PC-9 (cell line): ENCODE data around the gene GPR78. TPM values are rescaled to one million over a fixed set of nuclear protein-coding genes. Genes with fewer than 3 reads are reported as not detected.

ENCODE experiments used
- BruUV-seq: library from RNA; stranded (reverse); fragments of 400-500 nt; replicated peaks from 2 replicates; lab custom pipeline; 2021; lab: Mats Ljungman, UMichigan
- CTCF ChIA-PET: fragments of 300-600 bp; sonication (Branson Sonifier 250); formaldehyde crosslinking; loops from one replicate; lab custom pipeline; 2022; ENCODE audit warnings: antibody characterized with exemption; lab: Charles Lee
- POLR2A ChIA-PET: fragments of 300-600 bp; sonication (Branson Sonifier 250); formaldehyde crosslinking; loops from one replicate; lab custom pipeline; 2022; ENCODE audit warnings: antibody characterized with exemption; ENCODE audit not compliant: unreplicated experiment; lab: Charles Lee
- DNase-seq, 2 experiments: peaks; one replicate each; pipeline versions ENCODE4 v3.0.0 to v3.0.0-alpha.2; 2015 to 2022; ENCODE audit warnings: mixed read lengths in 1 of 2
- H2AFZ ChIP-seq: fragments of 200-600 bp; sonication (generic); 2 replicates; pipeline ENCODE4 v1.8.1; 2017; ENCODE audit warnings: antibody characterized with exemption
- H3F3A ChIP-seq: fragments of 200-600 bp; sonication (generic); 2 replicates; pipeline ENCODE4 v1.8.1; 2017; ENCODE audit warnings: antibody characterized with exemption, mild to moderate bottlenecking, low read depth; ENCODE audit not compliant: insufficient read depth
- H3K27ac ChIP-seq: fragments of 200-600 bp; sonication (generic); 2 replicates; pipeline ENCODE4 v1.6.1; 2016; ENCODE audit warnings: mixed run types
- H3K27me3 ChIP-seq: fragments of 200-600 bp; sonication (generic); 2 replicates; pipeline ENCODE4 v1.6.1; 2016; ENCODE audit warnings: low read depth, mixed run types; ENCODE audit not compliant: insufficient read depth
- H3K36me3 ChIP-seq: fragments of 200-600 bp; sonication (generic); 2 replicates; pipeline ENCODE4 v1.6.1; 2016; ENCODE audit warnings: low read depth, mixed run types
- H3K4me1 ChIP-seq: fragments of 200-600 bp; sonication (generic); replicated peaks from 2 replicates; pipeline ENCODE4 v1.6.1; 2016; ENCODE audit warnings: mixed run types; ENCODE audit not compliant: insufficient read depth
- H3K4me2 ChIP-seq: fragments of 200-600 bp; sonication (generic); 2 replicates; pipeline ENCODE4 v1.6.1; 2017; ENCODE audit warnings: mixed run types
- H3K4me3 ChIP-seq: fragments of 200-600 bp; sonication (generic); 2 replicates; pipeline ENCODE4 v1.6.1; 2016; ENCODE audit warnings: mixed run types
- H3K79me2 ChIP-seq: fragments of 200-600 bp; sonication (generic); 2 replicates; pipeline ENCODE4 v1.6.1; 2017; ENCODE audit warnings: low read depth, mixed run types
- H3K9me2 ChIP-seq: fragments of 200-600 bp; sonication (generic); 2 replicates; pipeline ENCODE4 v1.8.1; 2017; ENCODE audit warnings: mild to moderate bottlenecking; ENCODE audit not compliant: insufficient read depth
- H3K9me3 ChIP-seq: fragments of 200-600 bp; sonication (generic); 2 replicates; pipeline ENCODE4 v1.8.1; 2016; ENCODE audit warnings: low read depth; ENCODE audit not compliant: insufficient read depth
- H4K20me1 ChIP-seq: fragments of 200-600 bp; sonication (generic); 2 replicates; pipeline ENCODE4 v1.8.1; 2017; ENCODE audit not compliant: insufficient read depth
- CTCF ChIP-seq: fragments of 200-600 bp; sonication (generic); conservative IDR thresholded peaks from 2 replicates; pipeline ENCODE4 v1.6.1; 2017; ENCODE audit warnings: mixed run types, antibody characterized with exemption, mild to moderate bottlenecking, moderate library complexity
- EZH2 ChIP-seq: fragments of 200-600 bp; sonication (generic); IDR thresholded peaks from 2 replicates; pipeline ENCODE4 v1.8.0; 2017; ENCODE audit warnings: antibody characterized with exemption, low read depth
- intact Hi-C: fragments of 100-400 bp; cut with micrococcal nuclease; formaldehyde crosslinking; loops from one replicate; pipeline ENCODE4 v1.10.0; 2022; ENCODE audit not compliant: unreplicated experiment
- total RNA-seq: library from RNA; stranded (reverse); gene quantifications from 2 replicates; pipeline ENCODE4 v1.2.3, GENCODE V29; 2021

Gene GPR78
- total RNA-seq, 1 experiment from 2014 or later: 56.6 TPM

- intact Hi-C loops: loop anchor here (2.0 kb wide), 1 partner anchor 15 kb away; no protein-coding TSS in a partner anchor
- H4K20me1 ChIP-seq: no peaks in the 10 kb centered on the region
- peak overlapping the region; percentile 95 for H3K27ac ChIP-seq
- no peak overlapping the region for H2AFZ ChIP-seq
- H3K4me3 ChIP-seq: peak overlapping the region; percentile 69; the same call in 1 of the 2 replicates
- no peaks in the 10 kb centered on the region for H3K9me3 ChIP-seq
- POLR2A ChIA-PET: interaction anchor here (0.6 to 0.7 kb wide), 2 partner anchors 9 to 23 kb away, joined by 4 to 14 read pairs; no protein-coding TSS in a partner anchor
- H3F3A ChIP-seq: peaks cover 53% of the 10 kb centered on the region
- TF ChIP-seq EZH2: no peak
- TF ChIP-seq CTCF: no peak
- CTCF ChIA-PET: no interaction called here
- no peaks in the 10 kb centered on the region for H3K36me3 ChIP-seq
- BruUV-seq: no TSS peak
- H3K4me1 ChIP-seq: peaks cover 61% of the 10 kb centered on the region
- no peaks in the 10 kb centered on the region for H3K9me2 ChIP-seq
- H3K4me2 ChIP-seq: peak overlapping the region; percentile 99
- H3K79me2 ChIP-seq: peaks cover 44% of the 10 kb centered on the region
- peak in 1 of 2 experiments; percentile 59 for DNase-seq
- no peaks in the 10 kb centered on the region for H3K27me3 ChIP-seq
Measured at GRCh38 chr4:8557151-8558076, 22.8 kb upstream of the GPR78 start.

GRCh38 chr4:8558080-8558960 lies 21.9 kb upstream of the GPR78 start:
- no peaks in the 10 kb centered on the region for H3K27me3 ChIP-seq
- peak; percentile 79 to 86 for DNase-seq
- H3K4me2 ChIP-seq: peak overlapping the region; percentile 99
- no peaks in the 10 kb centered on the region for H3K9me2 ChIP-seq
- H4K20me1 ChIP-seq: no peaks in the 10 kb centered on the region
- no peaks in the 10 kb centered on the region for H3K36me3 ChIP-seq
- peak overlapping the region; percentile 69 for H3K4me3 ChIP-seq
- H2AFZ ChIP-seq: no peak overlapping the region
- peaks cover 53% of the 10 kb centered on the region for H3F3A ChIP-seq
- TF ChIP-seq CTCF (no peak), EZH2 (no peak)
- ChIA-PET CTCF (no interaction called here), POLR2A (interaction anchor here (0.6 to 0.7 kb wide), 2 partner anchors 10 to 594 kb away, joined by 5 to 14 read pairs; no protein-coding TSS in a partner anchor)
- H3K27ac ChIP-seq: peak overlapping the region; percentile 95
- BruUV-seq: TSS peak; percentile 60
- intact Hi-C loops: loop anchor here (2.0 kb wide), 1 partner anchor 14 kb away; no protein-coding TSS in a partner anchor
- H3K9me3 ChIP-seq: no peaks in the 10 kb centered on the region
- peaks cover 53% of the 10 kb centered on the region for H3K79me2 ChIP-seq
- peaks cover 68% of the 10 kb centered on the region for H3K4me1 ChIP-seq

GRCh38 chr4:8559011-8559410 lies 21.2 kb upstream of the GPR78 start:
- Histone ChIP-seq H3K27ac (peak overlapping the region; percentile 95), H3K4me2 (peak overlapping the region; percentile 99), H3K9me2 (no peaks in the 10 kb centered on the region), H3F3A (peaks cover 53% of the 10 kb centered on the region), H3K4me3 (peak overlapping the region; percentile 69), H4K20me1 (no peaks in the 10 kb centered on the region), H3K4me1 (peaks cover 72% of the 10 kb centered on the region), H3K36me3 (no peaks in the 10 kb centered on the region), H3K79me2 (peaks cover 60% of the 10 kb centered on the region), H3K9me3 (no peaks in the 10 kb centered on the region), H3K27me3 (no peaks in the 10 kb centered on the region), H2AFZ (no peak overlapping the region)
- no peak for DNase-seq
- ChIA-PET CTCF (no interaction called here), POLR2A (interaction anchor here (0.7 kb wide), 1 partner anchor 594 kb away, joined by 5 read pairs; no protein-coding TSS in a partner anchor)
- TSS peak; percentile 61 for BruUV-seq
- intact Hi-C loops: loop anchor here (2.0 kb wide), 1 partner anchor 14 kb away; no protein-coding TSS in a partner anchor
- TF ChIP-seq EZH2 (no peak), CTCF (no peak)
